ENCODE measurements around the gene ECM2.

GRCh38 chr9:92463387-92463786 lies 72.4 kb downstream of the ECM2 start:
- TF ChIP-seq CTCF (IDR thresholded peaks at IDR 0.05) (no peak), POLR2AphosphoS5 (IDR thresholded peaks at IDR 0.05; ENCODE audit: insufficient read depth in 1 of 2, low read depth in 1 of 2) (no peak)
